Testis (tissue), 2 donors: ENCODE measurements around the gene LZTS2.

Experiments
- CTCF ChIP-seq, 3 experiments: fragments of 450-650 bp in 2 of 3; fragments of 200-600 bp in 1 of 3; sonication (generic) in 1 of 3; IDR thresholded peaks; one replicate each; pipeline ENCODE4 v1.5.1; 2016 to 2019; ENCODE audit warnings: antibody characterized with exemption in 3 of 3, mild to moderate bottlenecking in 2 of 3, moderate library complexity in 1 of 3
- POLR2A ChIP-seq: fragments of 450-650 bp; IDR thresholded peaks from one replicate; pipeline ENCODE4 v1.6.1; 2017; ENCODE audit warnings: antibody characterized with exemption, mild to moderate bottlenecking, moderate library complexity

DNA sequence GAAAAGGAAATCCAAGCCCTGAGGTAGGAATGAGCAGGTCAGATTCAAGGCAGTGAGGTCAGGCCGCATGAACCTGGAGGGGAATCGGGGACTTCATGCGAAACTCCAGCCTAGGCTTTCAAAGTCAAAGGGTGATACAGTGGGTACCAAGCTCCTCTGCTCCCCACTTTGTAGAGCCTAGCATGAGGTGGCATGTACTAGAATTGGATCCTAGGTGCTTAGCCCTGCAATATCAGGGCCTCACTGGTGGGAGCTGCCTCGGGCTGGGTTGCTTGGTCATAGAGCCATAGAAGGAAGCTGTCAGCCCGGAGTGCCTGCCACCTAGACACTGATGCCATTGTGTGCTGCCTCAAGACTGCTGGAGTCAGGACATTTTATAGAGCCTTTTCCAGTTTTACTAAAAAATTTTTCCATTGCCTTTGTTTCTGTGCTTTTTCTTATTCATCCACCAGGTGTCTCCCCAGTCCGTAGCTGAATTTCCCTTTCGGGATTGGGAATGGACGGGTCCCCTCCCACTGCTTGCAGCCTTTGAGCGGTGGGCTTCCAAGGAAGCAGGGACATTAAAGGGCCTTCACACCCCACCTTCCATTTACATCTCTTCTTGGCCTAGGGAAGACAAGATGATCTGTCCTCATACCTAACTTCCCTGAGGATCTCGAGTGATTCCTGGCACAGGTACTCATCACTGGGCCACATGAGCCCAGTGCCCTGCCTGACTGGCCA lies 5.5 kb upstream of the LZTS2 start:
- peak; percentile 59 to 67 (median 64) for TF ChIP-seq CTCF (IDR thresholded peaks at IDR 0.05)
- no peak for TF ChIP-seq POLR2A
